Adrenal gland (tissue), 5 donors: ENCODE results near the gene PBX3.

ENCODE experiments used
- CTCF ChIP-seq, 6 experiments: fragments of 450-650 bp in 4 of 6; fragments of 200-600 bp in 2 of 6; sonication (generic) in 1 of 6; IDR thresholded peaks; 1 replicate in 5 of 6; 2 replicates in 1 of 6; pipeline versions ENCODE4 v1.5.1 to v1.8.0; 2016 to 2021; ENCODE audit warnings: antibody characterized with exemption in 6 of 6, mild to moderate bottlenecking in 2 of 6, moderate library complexity in 1 of 6
- POLR2A ChIP-seq, 2 donors: fragments of 450-650 bp; IDR thresholded peaks; one replicate each; pipeline ENCODE4 v1.6.1; 2017; ENCODE audit warnings: antibody characterized with exemption in 2 of 2, mild to moderate bottlenecking in 2 of 2, moderate library complexity in 1 of 2
- donor health status: DM: no; HTN: no; CAD: no.

GRCh38 chr9:125912667-125913066 is 165.5 kb downstream of the PBX3 start:
- TF ChIP-seq POLR2A (IDR thresholded peaks at IDR 0.05) (no peak), CTCF (IDR thresholded peaks at IDR 0.05) (no peak)
